ENCODE data around the gene ITPK1.

- TF ChIP-seq EZH2 (IDR thresholded peaks at IDR 0.05; ENCODE audit: insufficient read depth, poor library complexity, severe bottlenecking) (no peak), EZH2phosphoT487 (IDR thresholded peaks at IDR 0.05; ENCODE audit: insufficient read depth, low read depth) (no peak)
These were observed 152.2 kb downstream of the ITPK1 start for GRCh38 chr14:92963301-92964123.

Measured in GM23248 (cell line).